K562 (cell line): ENCODE data around the gene HLCS.

Source experiments
- CC2D1A ChIP-seq: fragments of 450-650 bp; IDR thresholded peaks from 2 replicates; pipeline ENCODE4 v1.6.1; 2017; ENCODE audit warnings: mild to moderate bottlenecking
- CHD2 ChIP-seq: IDR thresholded peaks from 2 replicates; pipeline ENCODE4 v1.6.1; 2011; ENCODE audit warnings: low read depth, low read length
- EHMT2 ChIP-seq: fragments of 450-650 bp; IDR thresholded peaks from 2 replicates; pipeline ENCODE4 v1.6.1; 2018; ENCODE audit warnings: antibody characterized with exemption
- MAX ChIP-seq: sonication (generic); formaldehyde crosslinking; IDR thresholded peaks from 2 replicates; pipeline ENCODE4 v1.9.0; 2022; ENCODE audit warnings: mild to moderate bottlenecking, missing genetic modification reagents
- MTA3 ChIP-seq: fragments of 450-650 bp; formaldehyde crosslinking; IDR thresholded peaks from 2 replicates; pipeline ENCODE4 v1.6.1; 2017; ENCODE audit warnings: mild to moderate bottlenecking, borderline replicate concordance
- NR1H2 ChIP-seq: sonication (generic); formaldehyde crosslinking; IDR thresholded peaks from 2 replicates; pipeline ENCODE4 v1.4.0; 2020; ENCODE audit warnings: mild to moderate bottlenecking, missing genetic modification reagents
- SMARCB1 ChIP-seq: IDR thresholded peaks from 2 replicates; pipeline ENCODE4 v1.6.1; 2011; ENCODE audit warnings: improper control_type of control experiment, low read depth; ENCODE audit not compliant: insufficient read length
- TAF1 ChIP-seq: IDR thresholded peaks from 2 replicates; pipeline ENCODE4 v1.6.1; 2011; ENCODE audit warnings: mild to moderate bottlenecking, low read length, moderate library complexity; ENCODE audit not compliant: insufficient read depth, control insufficient read depth, severe bottlenecking; ENCODE audit errors: extremely low read depth
- ZFP36 ChIP-seq: fragments of 150-350 bp; IDR thresholded peaks from 2 replicates; pipeline ENCODE4 v1.6.1; 2018; ENCODE audit warnings: low read length, low read depth; ENCODE audit not compliant: partially characterized antibody
- ZNF121 ChIP-seq: sonication (generic); formaldehyde crosslinking; conservative IDR thresholded peaks from 2 replicates; pipeline ENCODE4 v1.8.0; 2022; ENCODE audit warnings: missing genetic modification reagents

- TF ChIP-seq MTA3 = no peak
- TF ChIP-seq EHMT2 = no peak
- TF ChIP-seq TAF1 = no peak
- no peak for TF ChIP-seq ZFP36
- no peak for TF ChIP-seq NR1H2 (CRISPR knock-in tag)
- no peak for TF ChIP-seq CC2D1A
- no peak for TF ChIP-seq SMARCB1
- TF ChIP-seq MAX = no peak
- no peak for TF ChIP-seq ZNF121 (CRISPR knock-in tag)
- TF ChIP-seq CHD2 = no peak
Observed at GRCh38 chr21:36999131-36999898, 32.8 kb upstream of the HLCS start.
